Activated T-cell treated with anti-CD3 and anti-CD28 coated beads, Interleukin-2, amount 50 U/mL, for 48 hours (primary cell): Measurements from ENCODE around the gene HEYL.

Experiments used
- DNase-seq, 2 experiments: peaks; one replicate each; pipeline ENCODE4 v3.0.0-alpha.2; 2020

HEYL gene

DNA sequence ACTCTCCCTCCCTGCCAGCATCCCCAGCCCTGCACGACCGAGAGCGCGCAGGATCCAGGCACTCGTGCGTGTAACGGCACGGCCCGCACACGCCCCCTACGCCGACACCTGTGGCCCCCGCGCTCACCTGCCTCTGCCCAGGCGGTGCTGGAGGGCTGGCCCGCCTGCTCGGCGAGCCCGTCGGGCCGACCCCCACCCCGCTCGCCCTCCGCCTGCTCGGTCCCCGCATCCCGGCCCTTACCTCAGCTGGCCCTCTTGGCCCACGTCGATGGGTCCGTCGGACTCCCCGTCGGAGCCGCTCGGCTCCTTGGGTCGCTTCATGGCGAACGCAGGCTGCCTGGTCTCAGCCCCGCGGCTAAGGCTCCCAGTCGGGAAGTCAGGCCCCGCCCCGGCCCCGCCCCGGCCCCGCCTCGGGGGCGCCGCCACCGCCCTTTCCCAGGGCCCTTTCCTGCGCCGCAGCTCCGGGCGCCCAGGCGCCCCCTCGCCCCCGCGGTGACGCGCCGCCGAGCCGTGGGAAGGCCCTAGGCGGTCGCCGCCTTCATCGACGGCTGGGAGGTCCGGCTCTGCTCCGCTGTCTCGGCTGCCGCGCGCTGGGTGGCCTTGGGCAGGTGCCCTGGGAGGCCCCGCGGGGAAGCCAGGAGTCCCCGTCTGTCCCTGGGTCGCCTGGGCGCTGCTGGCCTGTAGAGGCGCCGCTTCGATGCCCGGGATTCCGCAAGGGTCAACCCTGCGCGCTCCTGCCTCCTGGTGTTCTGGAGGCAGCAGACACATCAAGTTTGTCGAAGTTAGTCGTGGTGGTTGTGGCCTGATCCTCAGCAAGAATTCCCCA is at the start of gene HEYL:
Gene HEYL, minus strand, starts transcription at position 339 of the 826 bp plus-strand sequence. Its CDS starts 18 bp downstream, at position 321.
- DNase-seq, result peak; percentile 81 to 88

DNA sequence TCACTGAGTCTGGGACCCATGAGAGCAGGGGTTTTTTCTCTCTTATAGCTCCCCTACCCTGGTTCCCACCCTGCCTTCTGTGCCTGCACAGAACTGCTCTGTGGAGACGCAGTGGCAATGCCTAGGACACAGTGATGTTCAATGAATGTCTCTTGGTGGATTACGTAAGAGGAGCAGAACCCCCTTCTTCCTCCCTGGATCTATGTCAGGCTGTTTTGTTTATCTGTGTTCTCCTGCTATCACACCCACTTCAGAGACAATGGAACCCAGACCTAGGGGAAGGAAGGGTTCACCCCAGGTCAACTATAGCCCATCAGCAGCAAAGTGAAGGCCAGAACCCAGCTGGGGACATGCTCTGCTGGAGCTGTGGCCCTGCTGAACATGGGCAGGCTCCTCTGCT is 49.8 kb upstream of the HEYL start:
- no peak for DNase-seq

DNA sequence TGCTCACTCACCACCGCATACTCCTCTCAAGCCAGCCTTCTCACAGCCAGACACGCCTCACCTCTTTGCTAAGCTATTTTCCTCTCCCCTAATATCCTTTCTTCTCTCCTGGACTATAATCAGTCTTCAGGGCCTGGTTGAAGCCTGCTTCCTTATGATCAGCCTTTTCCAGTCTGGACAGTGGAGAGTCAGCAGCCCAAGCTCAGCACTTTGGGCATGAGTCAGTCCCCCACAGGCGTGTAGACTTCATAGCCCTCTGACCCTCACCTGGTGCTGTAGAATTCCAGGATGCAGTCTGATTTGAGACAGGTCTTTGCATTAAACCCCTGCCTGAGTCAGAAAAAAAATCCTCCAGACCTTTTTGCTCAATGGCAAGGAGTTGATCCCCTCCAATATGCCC is 49.3 kb upstream of the HEYL start:
- no peak for DNase-seq

DNA sequence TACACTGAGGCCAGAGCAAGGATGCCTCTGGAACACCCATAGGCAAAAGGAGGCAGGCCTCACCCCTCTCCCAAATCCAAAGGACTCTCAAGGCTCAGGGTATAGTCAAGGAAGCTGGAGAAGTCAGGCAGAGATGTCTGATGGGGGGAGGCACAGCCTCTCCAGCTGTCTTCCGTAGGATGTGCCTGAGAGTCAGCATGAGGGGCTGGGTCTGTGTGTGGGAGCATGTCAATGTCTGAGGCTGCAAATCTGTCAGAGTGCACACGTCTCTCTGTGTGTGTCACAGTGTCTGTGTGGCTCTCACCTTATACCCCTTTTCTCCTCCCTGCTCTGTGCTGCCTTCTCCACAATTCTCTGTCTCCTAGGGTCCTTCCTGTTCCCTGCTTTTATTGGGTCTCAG is 47.8 kb upstream of the HEYL start:
- no peak for DNase-seq

DNA sequence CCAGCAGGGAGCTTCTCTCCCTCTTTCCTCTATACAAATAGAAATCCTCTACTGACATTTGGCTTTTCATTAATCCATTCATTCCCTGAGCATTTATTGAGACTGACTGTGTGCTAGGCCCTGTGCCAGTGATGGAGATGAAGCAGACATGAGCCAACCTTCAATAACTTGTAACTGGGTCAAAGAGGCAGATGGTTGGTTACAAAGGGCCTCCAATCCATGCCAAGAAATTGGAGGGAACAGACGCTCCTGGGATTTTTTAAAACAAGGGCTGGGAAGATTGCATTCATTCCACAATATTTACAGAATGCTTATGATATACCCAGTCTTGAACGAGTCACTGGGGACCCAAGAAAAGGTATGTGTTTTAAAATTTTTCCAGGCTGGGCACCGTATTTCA is 45.6 kb upstream of the HEYL start:
- DNase-seq, result no peak

DNA sequence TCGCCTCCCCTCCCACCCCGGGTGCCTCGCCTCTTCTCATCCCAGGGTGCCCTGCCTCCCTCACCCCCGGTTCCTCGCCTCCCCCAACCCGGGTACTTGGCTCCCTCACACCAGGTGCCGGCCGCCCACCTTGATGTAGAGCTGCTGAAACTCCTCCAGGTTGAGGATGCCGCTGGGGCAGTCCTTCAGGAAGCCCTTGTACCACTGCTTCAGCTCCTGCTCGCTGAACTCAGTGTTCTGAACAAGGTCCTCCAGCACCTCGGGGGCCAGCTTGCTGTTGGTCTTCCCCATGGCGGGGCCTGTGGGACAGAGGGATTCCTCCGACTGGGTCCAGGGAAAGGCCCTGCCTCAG is 44.8 kb upstream of the HEYL start:
- DNase-seq, result no peak

DNA sequence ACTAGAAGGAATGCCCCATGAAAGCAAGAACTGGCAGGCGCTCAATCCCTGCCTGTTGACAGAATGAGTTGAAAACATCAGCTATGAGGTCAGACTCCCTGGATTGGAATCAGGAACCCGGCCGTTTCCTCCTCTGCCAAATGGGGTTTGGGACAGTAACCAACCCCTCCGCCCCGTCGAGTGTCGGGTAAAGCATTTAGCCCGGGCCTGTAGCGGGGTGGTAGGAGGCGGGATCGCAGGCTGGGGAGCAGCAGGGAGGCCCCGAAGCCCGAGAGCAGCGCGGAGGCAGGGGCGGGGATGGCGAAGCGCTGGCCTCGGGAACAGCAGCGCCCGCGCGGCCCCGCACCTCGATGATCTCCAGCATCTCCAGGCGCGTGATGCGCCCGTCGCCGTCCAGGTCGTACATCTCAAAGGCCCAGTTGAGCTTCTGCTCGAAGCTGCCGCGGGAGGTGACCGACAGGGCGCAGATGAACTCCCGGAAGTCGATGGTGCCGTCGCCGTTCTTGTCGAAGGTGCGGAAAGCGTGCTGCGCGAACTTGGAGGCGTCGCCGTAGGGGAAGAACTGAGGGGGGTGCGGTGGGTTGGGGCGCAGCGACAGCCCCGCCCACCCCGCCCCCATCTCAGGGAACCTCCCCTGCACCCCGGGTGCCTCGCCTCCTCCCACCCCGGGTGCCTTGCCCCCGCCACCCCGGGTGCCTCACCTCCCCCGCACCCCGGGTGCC is 44.3 kb upstream of the HEYL start:
- peak; percentile 33 to 48 for DNase-seq

DNA sequence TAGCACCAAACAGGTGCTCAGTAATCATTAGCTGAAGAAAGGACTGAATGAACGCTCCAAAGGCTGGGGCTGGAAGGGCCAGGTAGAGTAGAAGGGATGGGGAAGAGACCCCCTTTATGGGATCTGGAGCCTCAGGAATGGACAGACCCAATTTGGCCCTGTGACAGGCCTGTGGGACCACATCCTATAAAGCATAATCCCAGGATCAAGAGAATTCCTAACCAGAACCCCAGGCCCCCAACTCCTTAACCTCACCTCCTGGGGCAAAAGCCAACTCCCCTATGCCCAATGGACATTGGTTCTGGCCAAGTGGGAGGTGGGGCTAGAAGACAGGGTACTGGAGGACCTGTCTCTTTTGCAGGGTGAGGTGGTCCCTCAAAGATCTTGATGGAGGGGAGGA is 42.6 kb upstream of the HEYL start:
- no peak for DNase-seq

DNA sequence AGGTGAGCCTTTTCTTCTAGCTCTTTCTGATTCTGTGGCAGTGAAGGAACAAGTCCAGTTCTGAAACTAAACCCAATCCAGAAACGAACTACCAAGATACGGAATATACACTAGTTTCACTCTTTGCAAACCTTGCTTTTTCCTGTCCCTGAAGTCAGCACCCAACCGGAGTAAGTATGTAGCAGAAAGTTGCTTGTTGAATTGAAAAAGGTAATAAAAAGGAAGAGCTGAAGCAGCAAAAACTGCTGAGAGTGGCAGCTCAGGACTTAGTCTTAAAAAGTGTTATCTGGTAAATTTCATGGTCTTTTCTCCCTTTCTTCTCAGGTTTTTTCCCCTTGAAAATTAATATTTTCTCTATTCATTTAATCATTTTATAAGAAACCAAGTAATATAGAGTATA is 41.9 kb upstream of the HEYL start:
- DNase-seq, result no peak

DNA sequence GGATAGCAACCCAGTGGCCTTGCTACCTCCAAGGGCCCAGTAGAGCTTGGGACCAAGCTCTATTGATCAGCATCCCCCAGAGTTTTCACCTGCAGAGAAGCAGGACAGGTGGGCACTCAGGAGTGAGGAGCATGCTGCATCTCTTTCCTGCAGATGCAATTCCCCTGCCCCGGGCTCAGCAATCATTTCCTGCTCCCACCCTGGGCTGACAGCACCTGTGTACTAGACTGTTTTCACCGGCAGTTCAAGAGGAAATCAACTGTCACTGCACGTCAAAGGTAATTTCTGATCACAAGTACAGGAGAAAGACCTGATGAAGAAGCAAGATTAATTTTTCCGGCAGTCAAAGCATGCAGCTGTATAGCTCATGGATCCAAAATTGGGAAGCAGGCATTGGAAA is 41.3 kb upstream of the HEYL start:
- DNase-seq, result no peak

DNA sequence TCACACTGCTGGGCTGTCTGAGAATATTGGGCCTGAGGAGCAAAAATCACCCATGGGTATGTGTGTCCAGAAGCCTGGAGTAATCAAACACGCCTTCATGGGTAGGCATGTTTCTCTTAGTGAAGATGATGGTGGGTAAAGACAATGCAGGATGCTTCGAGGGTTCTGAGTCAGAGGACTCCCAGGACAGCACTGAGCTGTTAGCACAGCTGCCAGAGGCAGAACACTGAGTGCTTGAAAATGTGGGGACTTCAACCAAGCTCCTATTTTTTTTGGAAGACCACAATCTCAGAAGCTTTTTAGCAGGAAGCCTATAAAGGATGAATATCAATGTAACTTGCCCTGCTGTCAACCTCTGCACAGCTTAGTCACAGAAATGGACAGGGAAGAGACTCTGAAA is 40.4 kb upstream of the HEYL start:
- DNase-seq, result no peak

DNA sequence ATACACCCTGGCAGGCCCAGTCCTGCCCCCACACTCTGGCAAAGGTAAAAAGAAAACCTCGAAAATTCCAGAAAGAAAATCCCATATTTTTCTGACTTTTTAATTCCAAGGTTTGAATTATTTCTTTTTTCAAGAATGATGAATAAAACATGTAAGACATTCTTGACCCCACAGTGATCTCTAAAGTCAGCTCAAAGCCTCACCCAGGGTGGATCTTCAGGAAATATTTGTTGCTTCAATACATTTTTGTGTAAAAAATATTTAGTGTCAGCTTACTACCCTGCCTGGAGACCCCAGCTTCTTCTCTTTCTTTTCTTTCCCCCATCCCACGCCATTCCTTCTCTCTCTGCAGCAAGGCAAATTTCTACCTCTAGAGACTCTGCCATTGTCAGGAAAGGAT is 39.4 kb upstream of the HEYL start:
- no peak for DNase-seq

DNA sequence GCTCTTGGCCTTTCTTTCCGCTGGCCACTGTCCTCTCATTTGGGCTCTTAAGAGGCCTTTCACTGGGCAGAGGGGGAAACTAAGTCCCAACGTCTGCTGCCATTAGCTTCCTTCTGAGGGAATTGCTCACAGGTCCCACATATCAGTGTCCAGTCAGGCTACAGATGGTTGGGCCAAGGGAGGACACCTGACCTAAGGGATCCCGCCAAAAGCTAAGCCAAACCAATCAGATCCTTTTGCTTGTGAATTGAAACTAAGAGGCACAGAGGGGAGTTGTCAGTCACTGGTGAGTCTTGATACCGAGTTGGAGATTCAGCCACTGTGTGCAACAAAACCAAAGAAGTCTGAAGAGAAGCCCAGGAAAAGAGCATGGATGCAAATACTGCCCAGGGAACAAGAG is 38.2 kb upstream of the HEYL start:
- DNase-seq, result no peak

DNA sequence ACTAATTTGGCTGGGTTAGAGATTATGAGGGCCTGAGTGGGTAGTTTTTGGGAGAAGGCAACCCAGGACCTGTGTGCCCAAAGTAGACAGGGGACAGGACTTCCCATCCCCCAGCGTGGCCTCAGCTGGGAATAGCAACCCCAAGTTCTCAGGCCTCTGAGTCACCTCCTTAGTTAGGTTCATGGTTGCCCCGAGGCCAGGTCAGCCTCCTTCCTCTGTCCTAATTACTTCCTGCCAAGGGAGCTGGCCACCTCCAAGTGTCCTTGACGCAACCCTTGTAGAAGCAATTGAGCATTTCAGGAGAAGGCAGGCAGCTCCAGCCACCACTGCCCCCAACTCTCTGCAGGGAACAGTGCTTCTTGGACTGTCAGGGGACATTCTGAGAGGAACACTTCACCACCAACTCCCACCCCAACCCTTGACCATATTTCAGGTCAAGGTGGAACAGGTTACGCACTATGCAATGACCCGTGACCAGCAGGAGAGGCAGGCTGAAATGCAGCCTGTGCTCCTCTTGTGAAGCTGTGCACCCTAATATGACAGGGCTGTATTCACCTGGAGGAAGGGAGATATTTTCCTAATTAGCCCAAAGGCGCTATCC is 37.6 kb upstream of the HEYL start:
- DNase-seq, result no peak

DNA sequence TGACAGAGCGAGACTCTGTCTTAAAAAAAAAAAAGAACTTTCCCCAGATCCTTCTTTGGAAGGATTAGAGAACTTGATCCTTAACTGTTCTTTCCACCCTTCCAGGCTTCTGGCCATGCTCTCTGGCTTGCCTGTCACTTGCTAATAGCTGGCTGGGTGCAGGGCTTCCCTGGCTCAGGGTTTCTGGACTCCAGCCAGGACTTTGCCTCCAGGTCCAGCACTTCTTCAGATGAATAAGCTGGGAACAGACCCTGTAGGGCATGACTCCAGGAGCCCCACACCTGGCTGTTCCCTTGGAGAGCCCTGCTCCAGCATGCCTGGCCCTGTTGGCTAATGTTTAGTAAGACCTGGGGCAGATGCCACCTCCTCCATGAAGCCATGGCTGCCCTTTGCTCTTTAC is 35.8 kb upstream of the HEYL start:
- no peak for DNase-seq

DNA sequence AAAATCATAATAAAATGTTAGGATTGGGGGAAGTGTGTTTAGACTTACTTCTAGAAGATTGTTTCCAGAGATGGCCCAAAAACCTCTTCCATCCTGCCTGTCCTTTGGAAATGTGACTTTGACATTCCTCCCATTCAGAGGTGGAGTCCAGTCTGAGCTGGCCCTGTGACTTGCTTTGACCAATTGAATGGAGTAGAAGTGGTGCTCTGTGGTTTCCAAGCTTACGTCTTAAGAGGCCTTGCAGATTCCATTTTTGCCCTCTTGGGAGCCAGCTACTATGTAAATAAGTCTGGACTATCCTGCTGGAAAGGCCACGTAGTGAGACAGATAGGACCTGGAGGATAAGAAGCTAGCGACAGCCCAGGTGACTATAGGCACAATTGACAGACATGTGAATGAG is 33.8 kb upstream of the HEYL start:
- DNase-seq, result no peak

DNA sequence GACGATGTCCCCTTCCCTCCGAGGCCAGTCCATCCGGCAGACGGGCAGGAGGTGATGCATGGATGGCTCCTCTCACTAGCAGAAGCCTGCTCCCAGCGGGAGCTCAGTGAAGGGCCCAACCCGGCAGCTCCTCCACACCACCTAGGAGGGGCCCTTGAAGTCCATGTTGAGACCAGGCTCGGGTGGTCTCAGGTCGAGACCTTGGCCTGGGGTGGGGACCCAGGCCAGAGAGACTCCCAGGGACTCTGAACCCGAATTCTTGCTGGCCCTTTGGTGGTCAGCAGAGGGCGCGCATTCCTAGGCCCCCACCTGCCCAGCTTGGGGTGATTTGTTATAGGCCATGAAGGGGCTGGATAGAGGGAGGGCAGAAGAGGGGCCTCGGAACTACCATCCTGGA is 33.1 kb upstream of the HEYL start:
- peak; percentile 56 to 62 for DNase-seq

DNA sequence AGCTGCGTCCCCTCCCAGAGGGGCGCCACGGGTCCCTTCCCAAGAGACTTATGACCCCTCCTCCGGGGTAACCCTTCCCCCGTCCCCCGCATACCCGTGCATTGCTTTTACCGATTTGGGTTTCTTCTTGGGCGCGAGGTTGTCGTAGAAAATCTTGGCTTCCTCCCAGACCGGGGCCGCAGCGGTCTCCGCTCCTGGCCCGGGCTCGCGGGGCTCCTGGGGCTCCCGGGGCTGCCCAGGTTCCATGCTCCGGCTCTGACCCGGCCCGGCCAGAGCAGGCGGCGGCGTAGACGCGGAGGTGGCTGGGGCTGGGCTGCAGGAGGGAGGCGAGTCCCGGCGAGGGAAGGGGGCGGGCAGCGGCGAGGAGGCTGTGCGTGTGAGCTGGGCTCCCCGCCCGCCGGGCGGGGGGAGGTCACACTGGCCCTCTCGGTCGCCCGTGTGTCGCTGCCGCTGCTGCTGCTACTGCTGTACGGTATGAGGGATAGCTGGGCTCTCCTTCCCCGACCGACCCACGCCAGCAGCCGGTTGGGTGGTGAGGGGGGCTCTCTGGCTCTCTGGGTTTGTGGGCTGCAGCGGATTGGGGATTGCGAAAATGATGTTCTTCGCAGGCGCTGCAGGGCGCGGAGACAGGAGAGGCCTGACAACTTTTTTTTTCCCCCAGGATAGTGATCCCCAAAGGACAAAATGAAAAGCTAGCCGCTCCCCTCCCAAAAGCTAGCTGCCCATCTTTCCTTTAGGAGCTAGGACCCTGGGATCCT is 32.5 kb upstream of the HEYL start, which contains the start of gene NT5C1A:
Gene NT5C1A, minus strand, starts transcription at position 315 of the 758 bp plus-strand sequence. Its CDS starts 69 bp downstream, at position 246.
- peak; percentile 40 to 50 for DNase-seq

DNA sequence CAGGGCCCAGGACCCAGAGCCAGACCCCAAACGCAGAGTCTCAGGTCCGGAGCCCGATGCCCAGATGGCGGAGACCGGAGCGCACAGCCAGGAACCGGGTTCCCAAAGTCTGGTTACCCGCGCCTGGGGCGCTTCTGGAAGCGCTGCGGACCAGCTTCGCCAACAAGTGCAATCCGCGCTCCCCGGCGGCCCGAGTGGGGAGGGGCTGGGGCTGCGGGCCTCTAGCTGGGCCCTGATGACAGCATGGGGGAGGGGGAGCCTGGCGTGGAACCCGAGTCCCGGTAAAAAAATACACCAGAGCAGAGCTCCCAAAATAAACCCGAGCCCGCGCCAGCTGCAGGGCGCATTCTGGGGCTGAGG is 32.0 kb upstream of the HEYL start:
- peak in 1 of 2 experiments; percentile 24 for DNase-seq

DNA sequence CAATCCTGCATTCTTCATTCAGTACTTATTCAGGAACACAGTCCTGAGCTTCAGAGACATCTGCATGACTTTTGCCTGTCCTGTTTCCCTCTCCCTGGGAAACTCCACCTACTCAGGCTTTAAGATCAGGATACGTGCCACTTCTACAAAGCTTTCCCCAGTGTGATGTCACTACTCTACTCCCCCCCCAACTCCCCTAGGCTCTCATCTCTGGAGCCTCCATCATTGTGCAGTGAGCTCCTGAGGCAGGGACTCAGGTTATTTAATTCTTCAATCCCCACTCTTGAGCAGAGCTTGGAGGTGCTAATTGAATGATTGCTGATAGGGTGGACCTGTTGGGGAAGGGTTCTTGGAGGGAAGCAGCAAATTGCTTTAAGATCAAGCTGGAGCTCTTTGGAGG is 31.2 kb upstream of the HEYL start:
- DNase-seq, result no peak

DNA sequence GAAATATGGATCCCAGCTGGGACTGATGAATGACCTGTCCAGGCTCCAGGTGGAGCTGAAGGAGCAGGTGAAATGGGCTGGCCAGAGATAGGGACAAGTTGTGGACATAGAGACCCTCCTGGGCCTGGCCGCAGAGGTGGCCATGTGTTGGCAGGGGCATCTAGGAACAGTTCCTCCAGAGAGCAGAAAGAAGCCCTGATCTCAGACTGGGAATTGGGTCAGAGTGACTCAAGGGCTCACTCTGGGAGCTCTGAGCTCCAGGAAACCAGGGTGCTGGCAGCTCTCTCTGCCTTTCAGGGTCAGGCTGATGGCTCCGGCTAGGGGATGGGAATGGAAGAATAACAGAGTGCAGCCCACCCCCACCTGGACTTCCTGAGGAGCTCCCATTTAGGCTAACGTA is 29.5 kb upstream of the HEYL start:
- no peak for DNase-seq

DNA sequence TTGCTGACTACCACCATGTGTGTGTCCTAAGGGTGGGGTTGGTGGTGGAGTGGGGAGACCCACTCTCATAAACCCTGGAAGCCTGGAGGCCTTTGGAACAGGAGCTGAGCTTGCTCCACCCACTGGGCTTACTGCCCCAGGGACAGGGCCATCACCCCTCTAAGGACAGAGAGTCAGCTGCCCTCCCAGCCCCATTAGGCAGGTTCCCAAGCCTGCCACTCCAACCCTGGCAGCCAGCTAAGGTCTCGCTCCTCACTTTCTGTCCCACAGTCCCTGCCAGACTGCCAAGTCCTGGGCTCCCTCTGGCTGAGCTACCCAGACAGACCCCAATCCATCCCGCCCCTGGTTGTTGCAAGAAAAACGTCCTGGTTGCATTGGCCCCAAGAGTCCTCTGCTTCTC is 28.7 kb upstream of the HEYL start:
- DNase-seq, result no peak

DNA sequence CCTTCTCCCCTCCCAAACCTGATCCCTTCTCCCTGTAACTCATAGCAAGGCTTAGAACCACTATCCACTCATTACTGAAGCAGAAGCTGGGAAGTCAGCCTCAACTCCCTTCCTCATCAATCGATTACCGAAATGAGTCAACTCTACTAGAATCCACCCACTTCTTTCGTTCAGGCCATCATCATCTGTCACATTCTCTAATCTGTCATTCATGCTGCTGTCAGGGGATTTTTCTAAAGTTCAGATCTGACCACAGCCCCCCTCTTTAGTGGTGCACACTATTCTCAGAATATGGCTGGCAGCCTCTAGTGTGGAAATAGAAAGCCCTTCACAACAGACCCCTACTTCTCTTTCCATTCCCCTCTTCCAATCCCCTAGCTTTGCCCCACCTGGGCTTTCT is 27.3 kb upstream of the HEYL start:
- peak; percentile 54 to 63 for DNase-seq
